HG02588 (cell line): Measurements from ENCODE around the gene IFT27.

ENCODE experiments used
- ATAC-seq: cut with Tn5 transposase; IDR thresholded peaks from one replicate; pipeline ENCODE4 v1.9.1; 2021; ENCODE audit warnings: mild to moderate bottlenecking, moderate library complexity; ENCODE audit not compliant: unreplicated experiment

Gene IFT27

DNA sequence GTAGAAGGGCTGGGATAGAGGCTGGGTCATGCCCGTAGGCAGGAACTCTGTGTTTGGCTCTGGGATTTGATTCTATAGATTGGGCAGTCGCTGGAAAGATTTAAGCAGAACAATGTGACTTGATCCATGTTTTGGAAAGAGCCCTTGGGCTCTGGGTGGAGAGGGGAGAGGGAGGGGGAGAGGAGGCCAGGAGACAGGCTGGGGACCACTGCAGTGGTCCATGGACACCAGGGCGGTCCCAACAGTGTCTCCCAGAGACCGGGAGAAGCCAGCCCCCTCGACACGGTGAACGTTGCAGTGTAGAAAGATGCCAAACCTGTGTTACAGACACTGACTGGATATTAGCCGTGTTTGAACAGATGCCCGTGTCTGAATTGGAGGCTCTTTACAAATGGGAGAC is 21.5 kb upstream of the IFT27 start:
- ATAC-seq = no peak

DNA sequence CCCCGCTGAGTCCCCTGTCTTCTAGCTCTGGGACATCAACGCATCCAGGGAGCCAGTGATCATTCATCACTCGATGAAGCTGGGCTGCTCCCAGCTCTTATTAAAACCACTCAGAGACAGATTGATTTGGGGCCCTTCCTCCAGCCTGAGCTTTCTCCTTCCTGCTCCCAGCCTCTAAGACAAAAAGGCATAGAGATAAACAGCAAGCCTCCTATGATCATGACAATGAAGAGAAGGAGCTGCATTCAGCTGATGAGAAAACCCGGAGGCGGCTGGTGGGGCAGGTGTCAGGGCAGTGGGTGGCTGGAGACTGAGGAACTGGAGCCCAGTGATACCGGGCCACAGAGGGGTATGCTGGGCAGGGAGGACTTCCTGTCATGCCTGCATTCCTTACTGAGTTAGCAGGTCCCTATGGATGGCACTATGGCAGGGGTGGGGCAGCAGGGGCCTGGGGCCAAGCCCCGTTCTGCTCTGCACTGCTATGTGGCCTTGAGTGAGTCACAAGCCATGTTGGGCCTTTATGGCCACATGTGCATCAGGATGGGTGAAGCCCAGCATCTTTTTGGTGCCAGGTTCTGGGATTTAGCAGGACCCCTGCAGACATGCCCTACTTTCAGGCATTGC is 20.7 kb upstream of the IFT27 start:
- ATAC-seq = no peak

DNA sequence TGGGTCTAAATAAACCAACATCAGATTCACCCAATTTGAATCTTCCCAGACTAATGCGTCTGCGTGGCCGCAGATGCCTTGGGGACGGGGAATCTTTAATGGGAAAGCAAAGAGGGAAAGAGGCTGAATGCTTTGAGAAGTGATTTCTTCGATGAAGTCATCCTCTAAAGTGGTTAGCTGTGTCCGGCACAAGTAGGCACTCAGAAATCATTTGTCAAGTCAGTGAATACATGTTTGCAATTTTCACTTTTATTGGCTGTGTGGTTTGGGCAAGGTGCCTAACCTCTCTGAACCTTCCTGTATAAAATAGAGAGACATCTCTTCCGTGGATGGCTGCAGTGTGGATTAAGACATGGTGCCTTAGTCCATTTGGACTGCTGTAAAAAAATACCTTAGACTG is 19.7 kb upstream of the IFT27 start:
- no peak for ATAC-seq

DNA sequence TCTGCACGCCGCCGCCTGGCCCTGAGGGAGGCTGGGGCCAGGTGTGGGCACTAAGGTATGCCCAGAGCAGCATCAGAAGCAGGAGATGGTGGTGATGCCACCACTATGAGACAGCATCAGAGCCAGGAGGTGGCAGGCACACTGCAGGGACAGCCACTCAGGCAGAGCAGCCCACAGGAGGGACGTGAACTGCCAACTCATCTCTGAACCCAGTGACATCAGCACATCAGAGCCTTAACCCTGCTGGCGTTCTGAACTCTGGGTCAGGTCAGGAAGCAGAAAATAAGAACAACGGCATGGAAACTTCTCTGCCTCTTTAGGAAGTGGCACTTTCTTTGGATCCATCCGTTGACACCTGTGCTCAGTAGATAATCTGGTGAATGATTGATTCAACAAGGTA is 14.7 kb upstream of the IFT27 start:
- no peak for ATAC-seq

DNA sequence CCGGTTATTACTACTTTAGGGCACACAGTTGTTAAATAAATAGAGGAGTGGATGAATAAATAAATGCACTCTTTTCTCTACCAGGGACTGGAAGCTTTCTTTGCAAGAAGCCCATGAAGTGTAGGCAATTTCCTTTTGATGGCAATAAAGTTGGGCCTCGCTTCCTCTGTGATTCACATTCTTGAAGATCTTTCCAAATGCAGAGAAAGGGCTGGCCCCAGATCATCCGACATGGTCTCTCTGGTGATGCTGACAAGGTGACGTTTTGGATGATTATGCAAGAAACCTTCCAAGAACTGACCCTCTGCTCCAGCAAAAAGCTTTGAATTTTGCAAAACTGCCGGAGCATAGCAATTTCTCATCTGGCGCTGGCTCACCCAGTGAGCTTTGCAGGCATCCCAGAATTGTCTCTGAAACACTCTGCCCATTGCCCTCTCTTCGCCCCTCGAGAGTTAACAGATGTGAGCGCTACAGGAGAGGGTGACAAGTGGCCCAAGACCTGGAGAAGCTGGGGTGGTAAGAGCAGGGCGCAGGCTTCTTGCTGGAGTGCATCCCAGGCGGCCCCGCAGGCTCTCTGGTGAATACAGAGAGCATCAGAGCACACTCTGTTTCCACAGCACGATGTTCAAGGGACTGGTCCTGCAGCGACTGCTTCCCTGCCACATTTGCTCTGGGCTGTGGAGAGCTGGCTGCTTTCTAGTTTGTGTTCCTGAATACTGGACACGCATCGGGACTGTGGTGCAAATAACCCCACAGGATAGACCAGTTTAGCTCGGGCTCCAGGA is 11.5 kb upstream of the IFT27 start:
- ATAC-seq = no peak

DNA sequence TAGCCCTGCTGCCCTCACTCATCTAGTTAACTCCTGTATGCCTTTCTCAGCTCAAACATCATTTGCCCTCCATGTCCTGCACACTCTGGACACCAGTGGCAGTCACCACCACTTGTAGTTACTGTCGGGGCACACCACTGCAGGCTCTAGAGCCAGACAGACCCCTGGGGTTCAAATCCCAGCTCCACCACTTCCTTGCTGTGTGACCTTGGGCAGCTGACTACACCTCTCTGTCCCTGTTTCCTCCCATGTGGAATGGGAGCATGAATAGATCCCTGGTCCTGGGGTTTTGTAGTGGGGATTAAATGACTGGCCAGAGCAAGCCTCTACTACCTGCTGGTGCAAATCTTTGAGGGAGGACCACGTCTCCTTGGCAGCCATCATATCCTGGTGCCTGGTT is 7.8 kb upstream of the IFT27 start:
- ATAC-seq = no peak

DNA sequence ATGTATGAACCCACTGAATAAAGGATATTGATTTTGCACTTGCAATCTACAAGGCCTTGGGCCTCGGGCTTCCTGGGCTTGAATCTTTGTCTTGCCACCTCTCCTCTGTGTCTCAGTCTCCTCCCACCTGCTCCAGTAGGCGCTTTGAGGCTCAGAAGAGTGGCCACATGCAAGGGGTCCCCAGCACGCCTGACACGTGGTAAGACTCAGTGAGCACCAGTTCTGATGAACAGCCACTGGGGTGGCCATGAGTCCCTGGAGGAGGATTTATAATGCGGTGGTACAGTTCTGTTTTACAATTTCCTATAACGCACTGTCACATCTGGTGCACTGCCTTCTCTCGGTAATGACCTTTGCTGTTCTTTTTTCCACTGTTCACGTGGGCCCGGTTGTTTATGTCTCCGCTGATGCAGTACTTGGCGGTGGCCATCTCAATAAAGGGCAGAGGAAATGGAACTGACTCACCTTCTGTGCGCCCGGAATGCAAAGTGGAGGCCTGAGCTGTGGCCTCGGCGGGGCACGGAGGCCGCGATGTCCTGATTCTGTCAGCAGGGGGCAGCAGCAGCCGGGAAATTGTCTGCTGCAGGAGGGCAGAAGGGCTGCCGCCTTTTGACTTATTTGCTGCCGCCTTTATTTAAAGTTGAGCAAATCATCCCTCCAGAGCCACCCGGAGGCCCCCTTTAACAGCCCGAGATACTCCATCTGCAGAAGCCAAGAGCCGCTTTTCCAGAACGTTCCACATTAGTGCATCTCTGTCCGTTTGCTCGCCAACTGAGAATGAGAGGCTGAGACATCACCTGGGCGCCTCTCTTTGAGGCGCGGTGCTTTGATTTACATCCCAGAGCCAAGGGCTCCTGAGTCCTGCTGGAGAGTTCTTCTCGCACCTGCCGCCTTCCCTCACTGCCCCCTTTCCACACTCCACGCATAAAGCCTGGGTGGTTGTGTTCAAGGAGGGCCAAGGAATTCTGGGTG is 6.0 kb upstream of the IFT27 start:
- no peak for ATAC-seq

DNA sequence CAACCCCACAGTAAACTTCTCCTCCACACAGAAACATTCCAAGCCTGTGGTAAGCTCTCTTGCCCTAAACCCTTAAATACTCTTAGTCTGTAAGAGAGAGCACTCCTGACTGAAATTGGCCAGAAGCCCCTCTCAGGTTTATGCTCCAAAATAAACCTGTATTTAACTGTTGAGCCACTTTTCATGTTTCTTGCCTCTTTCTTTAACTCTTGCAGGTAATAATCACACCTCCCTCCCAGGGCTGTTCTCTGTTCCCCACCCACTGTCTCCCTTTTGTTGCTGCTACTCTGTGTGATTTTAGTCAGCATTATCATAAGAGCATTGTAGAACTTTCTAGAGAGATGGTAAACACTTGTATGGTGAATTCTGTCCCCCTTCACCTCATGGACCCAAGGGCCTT is 2.1 kb upstream of the IFT27 start:
- no peak for ATAC-seq

DNA sequence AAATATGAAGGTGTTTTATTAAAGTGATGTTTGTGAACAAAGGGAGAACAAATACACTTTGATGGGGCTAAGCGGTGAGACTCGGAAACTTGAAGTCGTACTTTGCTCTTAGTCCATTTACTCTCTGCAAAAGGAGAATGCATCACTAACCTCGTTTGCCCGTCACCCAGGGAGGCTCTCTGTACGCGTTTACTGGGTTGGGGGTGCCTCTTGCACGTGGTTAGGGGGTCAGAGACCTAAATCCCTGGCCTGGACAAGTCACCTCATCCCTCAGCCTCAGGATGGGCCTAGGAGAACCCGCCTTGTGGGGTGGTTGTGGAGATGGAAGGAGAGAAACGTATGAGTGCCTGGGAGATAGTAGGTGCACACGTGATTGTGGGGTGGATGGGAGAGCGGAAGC is 803 bp upstream of the IFT27 start:
- no peak for ATAC-seq

DNA sequence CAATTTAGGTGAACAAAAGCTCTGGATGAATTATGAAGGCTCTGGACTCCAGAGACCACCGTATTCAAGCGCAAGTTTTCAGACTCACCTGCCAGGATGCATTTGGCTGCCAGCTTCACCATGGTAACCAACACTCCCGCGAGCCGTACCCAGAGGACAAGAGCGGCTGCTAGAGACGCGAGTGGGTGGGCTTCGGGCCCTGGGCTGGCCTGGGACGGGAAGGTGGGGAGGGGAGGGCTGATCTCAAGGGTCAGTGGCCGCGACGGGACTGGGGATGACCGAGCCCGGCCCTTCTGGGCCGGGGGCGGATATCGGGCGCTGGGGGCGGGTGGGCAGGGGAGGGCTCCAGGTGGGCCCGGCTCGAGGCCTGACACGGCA is 344 bp downstream of the IFT27 start:
- no peak for ATAC-seq

DNA sequence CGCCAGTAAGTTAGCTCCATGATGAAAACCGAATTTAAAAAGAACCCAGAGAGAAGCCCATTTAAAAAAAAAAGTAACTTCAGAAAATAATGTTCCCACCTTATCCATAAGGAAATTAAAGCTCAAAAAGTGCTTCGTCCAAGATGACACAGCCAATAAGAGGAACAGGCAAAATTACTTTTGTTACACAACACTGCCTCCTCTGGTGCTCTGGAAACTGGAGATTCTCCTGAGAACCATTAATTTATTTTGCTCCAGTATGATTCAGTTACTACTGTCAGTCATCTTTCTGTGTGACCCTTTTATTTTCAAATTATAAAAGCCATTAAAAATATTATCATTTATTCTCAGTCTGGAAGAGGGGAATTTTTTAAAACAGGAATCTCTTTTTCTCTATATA is 2.0 kb downstream of the IFT27 start:
- ATAC-seq = no peak

DNA sequence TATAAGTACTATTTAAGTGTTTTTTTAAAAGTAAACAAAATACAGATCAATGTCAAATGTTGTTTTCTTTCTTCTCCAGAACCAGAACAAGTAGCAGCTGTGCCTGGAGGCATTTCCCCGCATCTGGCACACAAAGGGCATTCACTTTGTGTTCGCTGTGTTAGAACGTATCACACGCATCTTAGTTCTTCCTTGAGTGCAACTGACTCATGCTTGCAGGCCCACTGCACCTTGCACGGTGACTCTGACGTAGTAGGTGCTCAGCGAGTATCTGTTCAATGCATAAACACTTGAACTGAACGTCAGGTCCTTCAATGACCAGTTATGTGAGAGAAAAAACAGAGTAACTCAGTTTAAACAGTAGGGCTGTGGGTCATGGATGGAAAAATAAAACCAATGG is 3.5 kb downstream of the IFT27 start:
- no peak for ATAC-seq

DNA sequence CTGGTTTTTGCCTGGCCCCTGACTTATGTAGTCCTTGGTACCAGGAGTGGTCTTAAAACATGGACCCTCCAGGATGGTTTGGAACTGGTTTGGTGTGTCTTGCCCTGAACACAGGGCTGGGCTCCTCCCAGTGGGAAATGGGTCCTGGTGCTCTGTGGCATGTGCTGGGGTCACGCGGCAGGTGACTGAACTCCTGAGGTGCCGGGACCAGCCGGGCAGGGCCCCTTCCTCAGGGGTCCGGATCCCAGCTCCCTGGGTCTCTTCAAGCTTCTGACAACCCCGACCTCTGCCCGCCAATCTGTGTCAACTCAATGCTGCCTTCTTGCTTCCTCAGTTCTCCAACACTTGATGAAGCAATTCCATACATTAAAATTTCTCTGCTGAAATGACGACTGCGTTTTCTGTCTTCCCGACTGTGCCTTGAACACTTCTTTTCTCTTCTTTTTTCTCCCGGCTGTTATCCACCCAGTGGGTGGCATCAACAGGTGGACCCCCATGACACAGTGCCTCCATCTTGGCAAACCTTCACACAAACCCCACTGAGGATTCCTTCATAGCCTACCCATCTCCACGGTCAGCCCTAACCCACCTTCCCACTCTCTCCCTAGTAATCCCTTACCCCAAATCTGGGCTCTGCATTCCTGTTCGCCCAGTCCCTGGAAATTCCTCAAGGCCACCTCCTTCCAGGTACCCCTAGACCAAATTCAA is 4.4 kb downstream of the IFT27 start:
- ATAC-seq = no peak

DNA sequence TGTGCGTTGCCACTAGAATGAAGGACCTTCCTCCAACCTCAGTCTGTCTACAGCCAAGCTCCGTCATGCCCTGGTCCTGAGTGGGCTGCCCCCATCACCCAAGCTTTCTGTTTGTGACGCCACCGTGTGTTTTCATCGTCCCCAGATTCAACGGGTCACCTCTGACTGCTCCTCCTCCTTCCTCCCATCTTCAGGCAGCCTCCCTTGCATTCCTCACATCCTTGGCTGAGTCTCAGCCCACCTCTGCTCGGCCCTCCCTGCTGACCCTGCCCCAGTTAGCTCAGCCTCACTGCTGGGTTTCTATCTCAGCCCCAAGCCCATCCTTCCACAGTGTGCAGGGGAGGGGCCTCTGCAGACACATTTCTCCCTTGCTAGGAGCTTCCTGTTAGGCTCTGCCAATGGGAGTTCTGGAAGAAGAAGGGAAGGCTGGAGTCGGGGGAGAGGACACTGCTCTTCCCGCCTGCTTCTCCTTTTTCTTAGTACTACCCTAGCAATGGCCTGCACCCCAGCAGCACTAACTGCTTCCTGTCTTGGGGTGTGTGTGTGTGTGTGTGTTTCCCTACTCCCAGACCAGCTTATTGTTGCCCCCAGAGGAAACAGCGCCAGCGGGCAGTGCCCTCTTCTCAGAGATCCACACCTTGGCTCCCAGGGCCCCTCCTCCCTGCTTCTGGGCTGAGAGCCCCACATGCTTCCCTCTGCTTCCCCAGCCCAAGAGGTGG is 5.2 kb downstream of the IFT27 start:
- no peak for ATAC-seq

DNA sequence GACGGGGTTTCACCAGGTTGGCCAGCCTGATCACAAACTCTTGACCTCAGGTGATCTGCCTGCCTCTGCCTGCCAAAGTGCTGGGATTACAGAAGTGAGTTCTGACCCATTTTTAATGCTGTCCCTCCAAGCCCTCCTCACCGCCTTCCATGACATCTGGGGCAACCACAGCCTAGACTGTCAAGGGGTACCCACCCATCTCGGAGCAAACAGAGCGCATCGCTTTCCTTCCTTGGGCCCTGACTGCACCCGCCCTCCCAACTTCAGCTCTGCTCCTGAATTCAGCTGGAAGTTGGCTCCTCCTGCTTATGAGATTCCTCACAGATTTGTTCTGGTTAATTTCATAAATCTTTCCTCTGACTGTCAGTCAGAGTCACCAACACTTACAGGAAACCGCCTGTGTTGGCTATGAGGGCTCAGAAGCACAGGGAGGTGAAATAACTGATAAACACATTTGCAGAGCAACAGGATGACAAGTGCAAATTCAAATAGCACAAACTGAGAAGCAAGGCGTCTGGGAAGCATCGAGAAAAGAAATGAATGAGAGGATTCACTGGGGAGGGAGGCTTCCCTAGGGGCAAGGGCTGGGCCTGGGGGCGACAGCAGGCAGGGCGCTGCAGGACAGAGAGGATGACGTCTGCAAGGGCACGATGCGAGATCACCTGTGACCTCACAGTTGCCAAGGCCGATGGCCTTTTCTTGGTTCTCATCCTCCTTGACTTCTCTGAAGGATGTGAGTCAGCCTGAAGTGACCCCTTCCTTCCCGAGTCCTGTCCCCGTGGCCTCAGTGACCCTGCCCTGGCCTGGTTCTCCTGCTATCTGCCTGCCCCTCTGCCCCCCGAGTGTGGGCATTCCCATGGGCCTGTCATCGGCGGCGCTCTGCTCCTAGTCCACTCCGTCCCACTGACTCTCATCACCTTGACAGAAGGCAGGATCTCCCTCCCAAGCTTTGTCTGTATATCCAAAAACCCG is 6.1 kb downstream of the IFT27 start:
- ATAC-seq = no peak

DNA sequence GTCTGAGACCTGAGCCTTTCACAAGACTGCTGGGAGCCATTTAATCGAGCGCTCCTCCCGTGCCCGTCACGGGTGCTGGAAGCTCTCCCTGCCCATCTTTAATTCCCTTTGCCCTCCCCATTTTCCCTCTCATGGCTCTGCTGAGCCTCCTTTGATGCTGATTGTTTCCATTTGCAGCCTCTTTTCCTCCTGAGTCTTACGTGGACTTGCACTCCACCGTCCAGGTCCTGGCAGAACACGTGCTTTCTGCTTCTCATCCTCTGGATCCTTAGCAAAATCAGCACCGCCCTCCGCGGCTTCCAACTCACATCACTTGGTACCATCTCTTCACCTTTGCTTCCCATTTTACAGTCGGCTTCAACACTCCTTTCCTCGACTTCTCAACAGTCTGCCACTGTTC is 7.3 kb downstream of the IFT27 start:
- no peak for ATAC-seq

DNA sequence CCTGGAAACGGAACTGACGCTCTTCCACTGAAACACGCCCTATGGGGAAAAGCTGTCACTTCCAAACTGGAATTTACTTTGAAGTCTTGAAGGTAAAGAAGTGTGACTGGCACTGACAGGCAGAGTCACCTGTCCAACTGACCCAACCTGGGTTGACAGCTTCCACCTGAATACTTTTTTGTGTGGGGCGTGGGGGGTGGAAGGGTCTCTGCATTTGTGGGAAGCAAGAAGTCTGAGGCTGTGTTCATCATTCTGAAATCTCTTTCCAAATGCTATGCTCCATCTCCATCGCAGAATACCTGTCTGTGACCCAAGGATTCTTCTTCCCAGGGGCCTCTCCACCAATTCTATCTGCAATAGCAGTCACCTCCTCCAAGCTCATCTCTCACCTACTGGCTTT is 7.8 kb downstream of the IFT27 start:
- ATAC-seq = no peak

DNA sequence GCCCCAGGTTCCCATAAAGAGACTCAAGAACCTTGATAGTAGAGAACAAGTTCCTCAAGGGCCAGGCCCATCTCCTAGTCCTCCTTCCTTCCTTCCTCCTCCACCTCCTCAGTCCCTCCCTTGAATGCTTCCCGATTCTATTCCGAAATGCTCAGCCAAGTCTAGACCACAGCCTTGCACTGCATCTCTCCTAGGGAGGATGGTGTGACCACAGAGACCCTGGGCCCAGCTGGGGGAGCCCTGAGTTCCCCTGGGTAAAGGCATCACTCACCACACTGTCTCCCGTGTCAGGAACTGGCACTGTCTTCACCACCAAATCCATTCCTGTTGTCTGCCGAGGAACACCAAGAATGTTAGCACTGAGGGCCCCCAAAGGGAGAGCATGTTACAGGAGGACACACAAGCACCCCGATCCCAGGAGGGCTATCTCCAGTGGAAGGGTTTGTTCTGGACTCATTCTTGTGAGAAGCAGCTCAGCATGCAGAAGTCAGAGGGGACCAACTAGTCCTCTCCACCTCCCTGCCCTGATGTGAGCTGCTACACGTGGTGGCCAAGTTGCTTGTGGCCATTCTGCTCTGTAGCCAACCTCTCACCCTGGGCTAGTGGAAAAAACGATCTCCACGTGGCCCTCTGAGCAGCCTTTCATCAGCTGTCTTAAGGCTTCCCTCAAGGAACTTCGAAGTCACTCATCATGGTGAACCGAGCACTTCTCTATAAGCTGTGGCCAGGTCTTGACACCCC is 8.7 kb downstream of the IFT27 start:
- no peak for ATAC-seq
